Inflammatory macrophage treated with lipopolysaccharide for 4 hours (primary cell): ENCODE results near the gene NCAPD2.

Experiments
- DNase-seq: peaks from one replicate; pipeline ENCODE4 v3.0.0-alpha.2; 2020

The NCAPD2 gene

DNA sequence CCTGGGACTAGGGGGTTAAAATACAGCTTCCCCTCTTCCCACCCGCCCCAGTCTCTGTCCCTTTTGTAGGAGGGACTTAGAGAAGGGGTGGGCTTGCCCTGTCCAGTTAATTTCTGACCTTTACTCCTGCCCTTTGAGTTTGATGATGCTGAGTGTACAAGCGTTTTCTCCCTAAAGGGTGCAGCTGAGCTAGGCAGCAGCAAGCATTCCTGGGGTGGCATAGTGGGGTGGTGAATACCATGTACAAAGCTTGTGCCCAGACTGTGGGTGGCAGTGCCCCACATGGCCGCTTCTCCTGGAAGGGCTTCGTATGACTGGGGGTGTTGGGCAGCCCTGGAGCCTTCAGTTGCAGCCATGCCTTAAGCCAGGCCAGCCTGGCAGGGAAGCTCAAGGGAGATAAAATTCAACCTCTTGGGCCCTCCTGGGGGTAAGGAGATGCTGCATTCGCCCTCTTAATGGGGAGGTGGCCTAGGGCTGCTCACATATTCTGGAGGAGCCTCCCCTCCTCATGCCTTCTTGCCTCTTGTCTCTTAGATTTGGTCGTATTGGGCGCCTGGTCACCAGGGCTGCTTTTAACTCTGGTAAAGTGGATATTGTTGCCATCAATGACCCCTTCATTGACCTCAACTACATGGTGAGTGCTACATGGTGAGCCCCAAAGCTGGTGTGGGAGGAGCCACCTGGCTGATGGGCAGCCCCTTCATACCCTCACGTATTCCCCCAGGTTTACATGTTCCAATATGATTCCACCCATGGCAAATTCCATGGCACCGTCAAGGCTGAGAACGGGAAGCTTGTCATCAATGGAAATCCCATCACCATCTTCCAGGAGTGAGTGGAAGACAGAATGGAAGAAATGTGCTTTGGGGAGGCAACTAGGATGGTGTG lies 42.3 kb downstream of the NCAPD2 start:
- no peak for DNase-seq

DNA sequence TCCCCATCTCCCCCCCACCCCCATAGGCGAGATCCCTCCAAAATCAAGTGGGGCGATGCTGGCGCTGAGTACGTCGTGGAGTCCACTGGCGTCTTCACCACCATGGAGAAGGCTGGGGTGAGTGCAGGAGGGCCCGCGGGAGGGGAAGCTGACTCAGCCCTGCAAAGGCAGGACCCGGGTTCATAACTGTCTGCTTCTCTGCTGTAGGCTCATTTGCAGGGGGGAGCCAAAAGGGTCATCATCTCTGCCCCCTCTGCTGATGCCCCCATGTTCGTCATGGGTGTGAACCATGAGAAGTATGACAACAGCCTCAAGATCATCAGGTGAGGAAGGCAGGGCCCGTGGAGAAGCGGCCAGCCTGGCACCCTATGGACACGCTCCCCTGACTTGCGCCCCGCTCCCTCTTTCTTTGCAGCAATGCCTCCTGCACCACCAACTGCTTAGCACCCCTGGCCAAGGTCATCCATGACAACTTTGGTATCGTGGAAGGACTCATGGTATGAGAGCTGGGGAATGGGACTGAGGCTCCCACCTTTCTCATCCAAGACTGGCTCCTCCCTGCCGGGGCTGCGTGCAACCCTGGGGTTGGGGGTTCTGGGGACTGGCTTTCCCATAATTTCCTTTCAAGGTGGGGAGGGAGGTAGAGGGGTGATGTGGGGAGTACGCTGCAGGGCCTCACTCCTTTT lies 43.1 kb downstream of the NCAPD2 start:
- DNase-seq = no peak

DNA sequence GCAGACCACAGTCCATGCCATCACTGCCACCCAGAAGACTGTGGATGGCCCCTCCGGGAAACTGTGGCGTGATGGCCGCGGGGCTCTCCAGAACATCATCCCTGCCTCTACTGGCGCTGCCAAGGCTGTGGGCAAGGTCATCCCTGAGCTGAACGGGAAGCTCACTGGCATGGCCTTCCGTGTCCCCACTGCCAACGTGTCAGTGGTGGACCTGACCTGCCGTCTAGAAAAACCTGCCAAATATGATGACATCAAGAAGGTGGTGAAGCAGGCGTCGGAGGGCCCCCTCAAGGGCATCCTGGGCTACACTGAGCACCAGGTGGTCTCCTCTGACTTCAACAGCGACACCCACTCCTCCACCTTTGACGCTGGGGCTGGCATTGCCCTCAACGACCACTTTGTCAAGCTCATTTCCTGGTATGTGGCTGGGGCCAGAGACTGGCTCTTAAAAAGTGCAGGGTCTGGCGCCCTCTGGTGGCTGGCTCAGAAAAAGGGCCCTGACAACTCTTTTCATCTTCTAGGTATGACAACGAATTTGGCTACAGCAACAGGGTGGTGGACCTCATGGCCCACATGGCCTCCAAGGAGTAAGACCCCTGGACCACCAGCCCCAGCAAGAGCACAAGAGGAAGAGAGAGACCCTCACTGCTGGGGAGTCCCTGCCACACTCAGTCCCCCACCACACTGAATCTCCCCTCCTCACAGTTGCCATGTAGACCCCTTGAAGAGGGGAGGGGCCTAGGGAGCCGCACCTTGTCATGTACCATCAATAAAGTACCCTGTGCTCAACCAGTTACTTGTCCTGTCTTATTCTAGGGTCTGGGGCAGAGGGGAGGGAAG lies 43.9 kb downstream of the NCAPD2 start:
- DNase-seq = peak; percentile 75

DNA sequence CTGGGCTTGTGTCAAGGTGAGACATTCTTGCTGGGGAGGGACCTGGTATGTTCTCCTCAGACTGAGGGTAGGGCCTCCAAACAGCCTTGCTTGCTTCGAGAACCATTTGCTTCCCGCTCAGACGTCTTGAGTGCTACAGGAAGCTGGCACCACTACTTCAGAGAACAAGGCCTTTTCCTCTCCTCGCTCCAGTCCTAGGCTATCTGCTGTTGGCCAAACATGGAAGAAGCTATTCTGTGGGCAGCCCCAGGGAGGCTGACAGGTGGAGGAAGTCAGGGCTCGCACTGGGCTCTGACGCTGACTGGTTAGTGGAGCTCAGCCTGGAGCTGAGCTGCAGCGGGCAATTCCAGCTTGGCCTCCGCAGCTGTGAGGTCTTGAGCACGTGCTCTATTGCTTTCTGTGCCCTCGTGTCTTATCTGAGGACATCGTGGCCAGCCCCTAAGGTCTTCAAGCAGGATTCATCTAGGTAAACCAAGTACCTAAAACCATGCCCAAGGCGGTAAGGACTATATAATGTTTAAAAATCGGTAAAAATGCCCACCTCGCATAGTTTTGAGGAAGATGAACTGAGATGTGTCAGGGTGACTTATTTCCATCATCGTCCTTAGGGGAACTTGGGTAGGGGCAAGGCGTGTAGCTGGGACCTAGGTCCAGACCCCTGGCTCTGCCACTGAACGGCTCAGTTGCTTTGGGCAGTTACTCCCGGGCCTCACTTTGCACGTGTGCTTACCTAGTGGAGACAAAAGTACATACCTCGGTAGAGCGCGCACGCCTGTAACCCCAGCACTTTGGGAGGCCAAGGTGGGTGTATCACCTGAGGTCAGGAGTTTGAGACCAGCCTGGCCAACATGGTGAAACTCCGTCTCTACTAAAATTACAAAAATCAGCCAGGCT lies 44.8 kb downstream of the NCAPD2 start:
- no peak for DNase-seq

DNA sequence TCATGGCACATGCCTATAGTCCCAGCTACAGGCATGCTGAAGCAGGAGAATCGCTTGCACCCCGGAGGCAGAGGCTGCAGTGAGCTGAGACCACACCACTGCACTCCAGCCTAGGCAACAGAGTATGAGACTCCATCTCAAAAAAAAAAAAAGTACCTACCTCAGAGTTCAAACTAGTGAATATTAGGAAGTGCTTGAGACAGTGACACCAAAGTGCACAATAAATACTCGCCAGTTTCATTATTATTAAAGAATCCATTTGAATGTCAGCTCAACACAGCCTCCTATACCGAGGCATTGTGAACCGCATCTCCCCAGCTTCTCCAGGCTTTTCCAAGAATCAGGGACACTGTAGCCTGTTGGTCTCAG lies 45.4 kb downstream of the NCAPD2 start:
- no peak for DNase-seq

DNA sequence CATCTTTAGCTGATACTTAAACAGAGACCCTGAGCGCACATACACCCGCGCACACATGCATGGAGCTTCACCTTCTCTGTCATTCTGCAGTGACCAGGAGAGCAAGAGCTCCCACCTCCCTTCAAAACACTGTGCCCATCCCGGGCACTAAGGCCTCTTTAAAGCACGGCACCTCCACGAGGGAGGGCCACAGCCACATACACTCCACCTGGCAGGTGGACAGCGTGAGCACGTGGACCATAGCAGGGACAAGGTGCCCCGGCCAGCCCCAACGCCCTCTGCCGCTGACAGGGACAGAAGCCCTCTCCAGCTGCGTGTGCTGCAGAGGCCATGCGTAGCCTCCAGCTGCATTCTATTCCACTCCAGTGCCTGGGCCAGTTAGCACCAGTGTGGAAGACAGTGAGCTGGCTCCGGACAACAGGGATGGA lies 45.8 kb downstream of the NCAPD2 start:
- no peak for DNase-seq

DNA sequence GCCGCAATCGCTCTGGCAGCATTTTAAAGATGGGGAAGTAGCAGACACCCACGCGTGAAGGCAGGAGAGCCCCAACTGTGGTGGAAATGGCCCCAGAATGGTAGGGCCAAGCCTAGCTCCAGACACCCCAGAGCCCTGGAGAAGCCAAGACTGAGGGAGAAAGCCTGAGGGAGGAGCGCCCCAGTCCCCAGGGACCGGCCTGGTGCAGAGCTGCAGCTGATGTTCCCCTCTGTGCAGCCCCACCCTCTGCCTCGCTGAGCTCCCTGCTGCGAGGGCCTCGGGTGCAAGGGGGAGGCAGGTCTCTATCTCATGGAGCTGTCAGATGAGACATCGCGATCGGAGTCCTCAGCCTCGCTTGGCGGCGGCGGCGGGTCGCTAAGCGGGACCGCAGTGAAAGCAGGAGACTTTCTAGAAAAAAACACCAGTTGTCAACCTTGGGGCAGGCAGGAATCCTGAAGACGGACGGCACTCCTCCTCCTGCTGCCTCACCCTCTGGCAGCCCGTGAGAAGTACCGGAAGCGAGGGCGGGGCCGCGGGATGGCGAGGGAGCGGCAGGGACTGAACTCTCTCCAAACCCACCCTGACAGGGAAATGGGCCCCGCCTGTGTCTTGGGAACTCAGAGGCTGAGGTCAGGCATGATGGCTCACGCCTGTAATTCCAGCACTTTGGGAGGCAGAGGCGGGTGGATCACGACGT lies 46.4 kb downstream of the NCAPD2 start:
- peak; percentile 81 for DNase-seq

DNA sequence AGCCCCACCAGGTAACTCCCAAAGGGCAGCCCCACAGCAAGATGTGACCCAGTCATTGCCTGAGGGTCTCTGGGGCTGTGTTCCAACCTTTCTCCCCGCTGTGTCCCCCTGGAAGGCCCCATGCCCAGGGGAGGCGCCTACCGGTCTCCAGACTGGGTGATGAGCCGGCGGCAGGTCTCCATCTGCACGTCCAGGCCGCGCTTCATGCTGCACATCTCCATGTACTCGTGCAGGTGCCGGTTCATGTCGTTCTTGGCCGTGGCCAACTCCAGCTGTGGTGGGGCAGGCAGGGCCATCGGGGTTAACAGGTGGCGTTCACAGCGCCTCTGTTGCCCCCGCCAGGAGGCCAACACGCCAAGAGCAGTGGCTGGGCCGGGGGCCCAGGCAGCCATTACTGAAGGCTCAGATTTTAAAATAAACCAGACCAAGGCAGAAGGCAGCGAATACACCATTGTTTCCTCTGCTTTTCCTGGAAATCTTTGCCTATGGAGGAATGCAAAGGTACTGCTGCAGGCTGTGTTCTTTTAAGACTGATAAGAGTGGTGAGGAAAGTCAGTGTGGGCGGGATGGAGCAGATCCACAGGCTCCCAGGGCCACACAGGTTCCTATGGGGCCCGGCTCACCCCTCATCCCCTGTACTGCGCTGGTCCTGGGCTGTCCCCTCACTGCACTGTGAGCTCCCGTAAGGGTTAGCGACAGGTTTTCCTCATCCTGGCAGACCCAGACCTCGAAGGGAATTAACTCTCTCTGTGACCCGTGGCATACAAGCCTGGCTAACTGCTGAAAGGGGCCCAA lies 47.7 kb downstream of the NCAPD2 start:
- no peak for DNase-seq

DNA sequence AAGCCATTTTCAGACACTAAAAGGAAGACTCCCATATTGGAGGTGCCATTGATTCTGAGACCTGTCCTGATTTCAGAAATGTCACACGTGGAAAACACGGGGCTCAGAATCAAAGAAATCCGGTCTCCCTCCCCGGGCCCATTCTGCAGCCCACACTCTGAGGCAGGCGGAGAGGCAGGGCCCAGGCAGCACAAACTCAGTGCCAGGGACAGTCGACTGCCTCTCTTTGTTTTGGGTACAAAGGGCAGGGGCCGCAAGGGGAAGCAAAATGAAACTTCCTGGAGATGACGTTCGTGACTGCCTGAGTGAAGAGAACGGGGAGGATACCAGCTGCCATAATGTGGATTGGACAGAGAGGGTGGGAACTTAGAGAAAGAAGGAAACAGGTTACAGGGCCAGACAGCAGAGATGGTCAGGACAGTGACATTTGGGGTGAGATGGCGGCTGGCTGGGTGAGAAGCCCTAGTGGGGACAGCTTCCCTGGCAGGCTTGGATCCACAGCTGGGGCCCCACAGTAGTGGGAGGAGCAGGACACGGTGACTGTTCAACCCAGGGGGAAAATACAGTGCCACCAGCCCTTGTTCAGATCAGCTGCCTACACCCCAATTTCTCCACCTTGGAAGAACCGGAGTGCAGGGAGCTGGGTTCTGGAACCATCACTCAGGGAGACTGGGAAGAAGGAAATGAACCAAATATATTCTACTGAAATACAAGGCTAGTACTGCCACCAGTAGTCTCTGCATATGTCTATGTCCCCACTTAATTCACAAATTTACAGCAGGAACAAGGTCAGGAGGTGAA lies 48.5 kb downstream of the NCAPD2 start:
- DNase-seq = peak; percentile 7

DNA sequence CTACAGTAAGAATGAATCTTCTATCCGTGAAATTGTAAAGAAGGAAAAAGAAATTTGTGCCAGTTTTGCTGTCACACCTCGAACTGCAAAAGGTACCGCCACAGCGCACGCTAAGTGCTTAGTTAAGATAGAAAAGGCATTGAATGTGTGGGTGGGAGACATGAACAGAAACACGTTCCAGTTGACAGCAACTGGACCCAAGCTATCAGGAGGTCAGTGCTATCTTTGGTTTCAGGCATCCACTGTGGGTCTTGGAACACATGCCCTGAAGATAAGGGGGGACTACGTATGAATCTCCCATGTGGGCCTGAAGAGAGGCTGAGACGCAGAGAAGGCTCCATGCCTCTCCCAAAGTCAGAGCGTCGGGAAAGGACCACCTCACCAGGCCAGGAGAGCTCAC lies 52.1 kb downstream of the NCAPD2 start:
- DNase-seq = no peak

DNA sequence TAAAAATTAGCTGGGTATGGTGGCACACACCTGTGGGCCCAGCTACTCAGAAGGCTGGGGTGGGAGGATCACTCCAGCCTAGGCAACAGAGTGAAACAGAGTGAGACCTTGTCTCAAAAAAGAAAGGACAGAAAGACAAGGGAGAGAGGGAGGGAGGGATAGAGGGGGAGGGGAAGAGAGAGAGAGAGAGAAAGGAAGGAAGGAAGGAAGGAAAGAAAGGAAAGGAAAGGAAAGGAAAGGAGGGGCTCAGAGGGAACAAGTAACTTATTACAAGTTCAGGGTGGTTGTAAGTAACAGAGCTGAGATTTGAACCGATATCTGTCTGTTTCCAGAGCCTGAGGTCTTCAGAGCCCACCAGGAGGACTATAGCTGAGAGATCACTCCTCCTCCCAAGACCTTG lies 53.7 kb downstream of the NCAPD2 start:
- DNase-seq = no peak

DNA sequence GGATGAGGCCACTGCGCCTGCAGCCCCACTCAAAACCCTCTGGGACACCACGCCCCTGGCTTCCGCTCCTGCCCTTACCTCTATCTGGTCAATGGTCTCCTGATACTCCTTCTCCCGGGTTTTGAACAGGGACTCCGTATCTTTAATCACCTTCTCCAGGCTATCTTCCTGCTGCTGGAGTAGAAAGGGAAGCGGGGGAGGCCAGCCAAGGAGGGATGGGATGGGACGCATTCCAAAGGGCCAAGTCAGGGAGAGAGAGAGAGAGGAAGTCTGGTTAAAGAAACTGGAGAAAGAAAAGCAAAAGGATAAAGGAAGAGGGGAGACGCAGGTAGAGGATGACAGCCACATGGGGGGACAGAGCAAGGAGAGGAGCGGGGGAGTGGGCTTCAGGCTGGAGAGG lies 54.1 kb downstream of the NCAPD2 start:
- DNase-seq = no peak

DNA sequence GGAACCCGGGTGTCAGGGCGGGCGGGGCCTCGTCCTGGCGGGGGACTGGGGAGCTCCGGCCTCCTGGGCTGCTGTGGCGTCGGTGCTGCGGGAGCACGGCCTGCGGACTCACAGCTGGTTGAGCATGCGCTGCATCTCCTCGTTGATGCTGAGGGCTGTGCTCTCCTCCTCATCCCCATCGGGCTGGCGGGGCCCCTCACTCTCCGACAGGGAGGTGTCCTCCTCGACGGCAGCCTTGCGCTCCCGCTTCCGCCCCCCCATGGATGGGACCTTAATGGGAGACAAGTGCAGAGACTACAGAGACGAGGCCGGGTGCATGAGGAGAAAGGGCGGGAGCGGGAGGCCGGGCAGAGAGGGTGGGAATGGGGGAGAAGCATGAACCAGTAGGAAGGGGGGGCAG lies 54.7 kb downstream of the NCAPD2 start:
- DNase-seq = no peak

DNA sequence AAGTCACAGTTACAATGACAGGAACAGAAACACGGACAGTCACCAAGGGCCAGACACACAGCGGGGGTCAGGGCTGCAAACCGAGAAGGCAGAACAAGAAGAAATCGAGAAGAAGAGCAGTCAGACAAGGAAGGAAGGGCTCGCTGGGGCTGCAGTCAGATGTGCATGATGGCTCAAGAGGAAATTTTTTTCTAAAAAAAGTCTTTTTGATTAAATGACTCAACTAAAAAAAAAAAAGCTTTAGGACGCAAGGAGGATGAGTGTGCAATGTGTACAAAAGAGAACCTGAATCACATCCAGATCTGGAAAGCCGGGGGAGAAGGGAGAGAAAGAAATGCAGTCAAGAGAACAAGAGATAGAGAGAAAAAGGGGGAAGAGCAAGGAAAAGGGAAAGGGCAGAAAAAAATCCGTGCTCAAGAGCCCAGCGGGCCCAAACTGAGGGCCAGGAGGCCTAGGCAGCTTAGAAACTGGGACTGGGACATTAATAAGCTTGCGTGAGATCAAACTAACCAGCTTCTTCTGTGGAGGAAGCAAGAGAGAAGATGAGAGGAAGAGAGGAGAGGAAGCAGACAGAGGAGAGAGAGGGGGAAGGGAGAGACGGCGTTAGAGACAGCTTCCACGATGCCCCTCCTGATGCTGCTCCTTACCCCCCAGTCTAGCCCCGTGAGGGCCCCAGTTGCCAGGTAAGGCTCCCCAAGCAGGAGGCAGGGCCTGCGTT lies 55.2 kb downstream of the NCAPD2 start:
- DNase-seq = peak; percentile 82

DNA sequence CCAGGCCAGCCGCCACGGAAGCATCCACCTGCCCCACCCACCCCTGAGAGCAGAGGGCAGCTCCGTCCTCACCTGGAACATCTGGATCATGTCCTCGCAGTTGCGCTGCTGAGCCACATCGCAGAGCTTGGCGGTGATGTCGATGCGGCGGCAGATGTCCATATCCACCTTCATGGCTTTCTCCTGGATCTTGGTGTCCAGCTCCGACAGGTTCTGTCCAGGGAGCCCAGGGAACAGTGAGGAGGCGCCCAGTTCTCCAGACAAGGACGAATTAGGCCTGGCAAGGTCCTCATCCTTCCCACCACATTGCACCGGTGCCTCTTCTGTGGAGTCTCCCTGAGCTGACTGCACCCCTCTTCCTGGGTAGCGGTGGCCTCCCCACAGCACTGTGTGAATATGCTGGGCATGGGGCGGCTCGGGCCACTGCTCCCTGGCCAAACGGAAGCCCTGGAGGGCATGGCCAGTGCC lies 55.8 kb downstream of the NCAPD2 start:
- no peak for DNase-seq

DNA sequence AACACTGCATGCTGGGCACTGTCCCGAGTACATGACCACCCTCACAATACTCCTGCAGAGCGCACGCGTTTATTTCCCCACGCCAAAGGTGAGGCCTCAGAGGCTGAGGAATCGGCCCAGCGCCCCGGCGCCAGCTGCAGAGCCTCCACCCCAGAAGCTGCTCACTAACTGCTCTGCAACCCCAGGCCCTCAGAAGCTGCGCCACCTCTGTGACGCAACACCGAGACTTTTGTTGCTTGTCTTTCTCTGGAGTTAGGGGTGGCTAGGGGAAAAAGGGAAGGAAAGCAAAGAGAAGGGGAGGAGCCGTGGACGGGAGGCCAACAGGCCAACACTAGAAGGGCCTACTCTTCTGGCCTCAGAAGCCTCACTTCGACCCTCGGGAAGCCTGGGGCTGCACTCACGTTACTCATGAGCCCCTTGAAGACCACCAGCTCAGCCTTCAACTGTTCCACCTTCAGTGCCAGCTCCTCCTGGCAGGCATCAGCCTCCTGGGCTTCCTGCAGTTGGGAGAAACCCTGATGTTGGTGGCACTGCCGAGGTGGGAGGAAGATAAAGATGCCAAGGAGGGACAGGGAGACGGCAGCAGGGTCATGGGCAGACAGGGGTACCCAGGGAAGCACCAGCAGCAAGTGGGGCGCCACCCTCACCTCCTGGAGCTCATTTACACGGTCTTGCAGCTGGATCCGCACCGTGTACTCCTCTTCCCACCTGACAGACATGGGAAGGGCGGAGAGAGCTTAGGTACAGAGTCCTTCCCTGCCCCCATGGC lies 56.6 kb downstream of the NCAPD2 start:
- peak; percentile 79 for DNase-seq

DNA sequence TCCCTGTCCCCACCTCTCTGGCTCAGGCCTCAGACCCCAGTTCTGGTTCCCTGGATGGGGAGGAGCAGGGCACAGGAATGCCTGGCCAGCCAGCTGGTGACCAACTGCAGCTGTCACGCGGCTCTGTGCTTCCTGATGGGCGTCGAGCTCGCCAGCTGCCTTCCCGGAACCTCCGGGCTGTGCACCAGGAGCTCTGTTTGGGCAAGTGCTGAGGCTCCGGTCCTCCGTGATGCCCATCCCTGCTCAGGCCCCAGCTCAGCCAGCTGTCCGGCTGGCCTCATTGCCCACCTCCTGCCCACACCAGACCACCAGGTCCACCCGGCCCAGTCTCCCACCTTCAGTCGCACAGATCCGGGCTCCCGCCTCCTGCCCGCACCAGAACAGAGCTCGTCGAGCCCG lies 57.2 kb downstream of the NCAPD2 start:
- no peak for DNase-seq

DNA sequence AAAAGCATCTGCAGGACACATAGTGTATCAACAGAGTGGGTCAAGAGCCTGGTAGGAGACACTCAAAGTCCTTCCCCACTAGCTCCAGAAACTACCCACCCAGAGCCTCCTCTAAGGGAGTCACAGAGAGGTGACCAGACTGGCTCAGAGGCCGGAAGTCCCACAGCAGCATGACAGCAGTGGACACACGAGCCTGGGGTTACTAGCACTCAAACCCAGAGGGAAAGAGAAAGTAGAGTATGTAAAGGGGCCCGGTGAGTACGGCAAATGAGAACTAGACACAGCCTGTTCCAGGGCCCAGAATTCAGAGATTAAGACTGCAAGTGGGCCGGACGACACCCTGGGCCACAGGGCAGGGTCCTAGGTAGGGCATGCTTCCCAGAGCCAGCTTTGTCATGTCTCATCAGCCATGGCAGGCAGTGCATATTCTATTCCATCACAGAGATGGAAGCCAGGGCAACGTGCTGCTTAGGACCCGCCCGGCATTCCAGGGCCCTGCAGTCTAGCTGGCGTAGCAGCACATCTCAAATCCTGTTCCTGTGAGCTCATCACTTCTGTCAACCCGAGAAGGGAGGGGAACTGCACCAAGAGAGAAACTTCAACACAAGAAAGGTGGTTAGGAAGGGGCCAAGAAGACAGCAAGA lies 57.7 kb downstream of the NCAPD2 start:
- DNase-seq = peak; percentile 64
